GM21717 (cell line): ENCODE measurements around the gene C19orf38.
"Not testable (repeated sequence)": the region's sequence is repeated elsewhere in the genome, so short reads cannot be mapped to it uniquely, and the experiment has no call there.

Source experiments
- ATAC-seq: cut with Tn5 transposase; IDR thresholded peaks from one replicate; pipeline ENCODE4 v1.9.1; 2021; ENCODE audit warnings: mild to moderate bottlenecking, moderate library complexity; ENCODE audit not compliant: unreplicated experiment

Gene C19orf38

GRCh38 chr19:10872546-10873107, 24.4 kb downstream of the C19orf38 start:
- ATAC-seq, result no peak

GRCh38 chr19:10874024-10874423, 25.8 kb downstream of the C19orf38 start:
- no peak for ATAC-seq

- ATAC-seq, result peak; percentile 44
These were observed 28.4 kb downstream of the C19orf38 start for GRCh38 chr19:10876459-10877240.

- ATAC-seq, result not testable (repeated sequence)
These were observed 29.4 kb downstream of the C19orf38 start for GRCh38 chr19:10877608-10878007.

- ATAC-seq, result no peak
These were observed 30.0 kb downstream of the C19orf38 start for GRCh38 chr19:10878253-10878652.

- no peak for ATAC-seq
These were observed 33.3 kb downstream of the C19orf38 start for GRCh38 chr19:10881403-10882107.

GRCh38 chr19:10882108-10882457, 33.9 kb downstream of the C19orf38 start:
- no peak for ATAC-seq

- ATAC-seq, result no peak
These were observed 36.1 kb downstream of the C19orf38 start for GRCh38 chr19:10884274-10884673.

GRCh38 chr19:10885201-10886169, 37.3 kb downstream of the C19orf38 start:
- ATAC-seq, result no peak

GRCh38 chr19:10887616-10888367, 39.6 kb downstream of the C19orf38 start:
- ATAC-seq, result no peak

GRCh38 chr19:10888421-10888866, 40.2 kb downstream of the C19orf38 start:
- ATAC-seq, result no peak

GRCh38 chr19:10889880-10890279, 41.7 kb downstream of the C19orf38 start:
- no peak for ATAC-seq

- no peak for ATAC-seq
These were observed 43.3 kb downstream of the C19orf38 start for GRCh38 chr19:10891405-10892086.

GRCh38 chr19:10892256-10892655, 44.0 kb downstream of the C19orf38 start:
- no peak for ATAC-seq

GRCh38 chr19:10894911-10895213, 46.6 kb downstream of the C19orf38 start:
- ATAC-seq, result no peak

GRCh38 chr19:10895363-10895762, 47.1 kb downstream of the C19orf38 start:
- ATAC-seq, result no peak

GRCh38 chr19:10895920-10896319, 47.7 kb downstream of the C19orf38 start:
- ATAC-seq, result no peak

GRCh38 chr19:10896851-10897526, 48.8 kb downstream of the C19orf38 start:
- no peak for ATAC-seq

- ATAC-seq, result no peak
These were observed 50.4 kb downstream of the C19orf38 start for GRCh38 chr19:10898633-10899032.
